T-helper 9 cell (primary cell): Measurements from ENCODE around the gene ENAH.
"Not testable (repeated sequence)": the region's sequence is repeated elsewhere in the genome, so short reads cannot be mapped to it uniquely, and the experiment has no call there.

Source experiments
- DNase-seq: peaks from one replicate; pipeline ENCODE4 v3.0.0-alpha.2; 2020

ENAH gene

GRCh38 chr1:225644666-225645065 lies 8.3 kb downstream of the ENAH start:
- DNase-seq = no peak

- no peak for DNase-seq
Observed at GRCh38 chr1:225642177-225642576, 10.7 kb downstream of the ENAH start.

GRCh38 chr1:225638853-225639252 lies 14.1 kb downstream of the ENAH start:
- no peak for DNase-seq

GRCh38 chr1:225637651-225638199 lies 15.2 kb downstream of the ENAH start:
- DNase-seq = no peak

GRCh38 chr1:225636992-225637391 lies 15.9 kb downstream of the ENAH start:
- not testable (repeated sequence) for DNase-seq

GRCh38 chr1:225635649-225636048 lies 17.3 kb downstream of the ENAH start:
- no peak for DNase-seq

- DNase-seq = not testable (repeated sequence)
Observed at GRCh38 chr1:225632836-225633235, 20.1 kb downstream of the ENAH start.

GRCh38 chr1:225631021-225631663 lies 21.8 kb downstream of the ENAH start:
- no peak for DNase-seq

- DNase-seq = no peak
Observed at GRCh38 chr1:225629483-225629882, 23.4 kb downstream of the ENAH start.

- not testable (repeated sequence) for DNase-seq
Observed at GRCh38 chr1:225628794-225629193, 24.1 kb downstream of the ENAH start.

GRCh38 chr1:225627304-225627947 lies 25.5 kb downstream of the ENAH start:
- no peak for DNase-seq

GRCh38 chr1:225626698-225627097 lies 26.2 kb downstream of the ENAH start:
- no peak for DNase-seq

- no peak for DNase-seq
Observed at GRCh38 chr1:225617956-225618355, 35.0 kb downstream of the ENAH start.

- DNase-seq = no peak
Observed at GRCh38 chr1:225617479-225617878, 35.4 kb downstream of the ENAH start.

GRCh38 chr1:225615403-225615790 lies 37.5 kb downstream of the ENAH start:
- not testable (repeated sequence) for DNase-seq

- no peak for DNase-seq
Observed at GRCh38 chr1:225613006-225613405, 39.9 kb downstream of the ENAH start.

- DNase-seq = no peak
Observed at GRCh38 chr1:225612287-225612686, 40.6 kb downstream of the ENAH start.

- no peak for DNase-seq
Observed at GRCh38 chr1:225611537-225612223, 41.2 kb downstream of the ENAH start.

- DNase-seq = no peak
Observed at GRCh38 chr1:225610539-225610938, 42.4 kb downstream of the ENAH start.

- DNase-seq = no peak
Observed at GRCh38 chr1:225608014-225608796, 44.7 kb downstream of the ENAH start.

GRCh38 chr1:225607355-225607754 lies 45.6 kb downstream of the ENAH start:
- no peak for DNase-seq

- no peak for DNase-seq
Observed at GRCh38 chr1:225603538-225604354, 49.2 kb downstream of the ENAH start.
